Occipital lobe (tissue), 2 donors: ENCODE results near the gene EARS2. TPM values are rescaled to one million over a fixed set of nuclear protein-coding genes. Genes with fewer than 3 reads are reported as not detected.
"Not testable (repeated sequence)": the region's sequence is repeated elsewhere in the genome, so short reads cannot be mapped to it uniquely, and the experiment has no call there.

Source experiments
- DNase-seq: peaks from one replicate; lab custom pipeline; 2025; lab: John Stamatoyannopoulos, UW
- total RNA-seq: library from RNA; depleted of rRNA; stranded (reverse); fragments of >200 nt; gene quantifications from one replicate; pipeline ENCODE4 v1.2.3, GENCODE V29; 2014

EARS2 gene
- total RNA-seq, 1 donor from 2014 or later, result 29.3 TPM

DNA sequence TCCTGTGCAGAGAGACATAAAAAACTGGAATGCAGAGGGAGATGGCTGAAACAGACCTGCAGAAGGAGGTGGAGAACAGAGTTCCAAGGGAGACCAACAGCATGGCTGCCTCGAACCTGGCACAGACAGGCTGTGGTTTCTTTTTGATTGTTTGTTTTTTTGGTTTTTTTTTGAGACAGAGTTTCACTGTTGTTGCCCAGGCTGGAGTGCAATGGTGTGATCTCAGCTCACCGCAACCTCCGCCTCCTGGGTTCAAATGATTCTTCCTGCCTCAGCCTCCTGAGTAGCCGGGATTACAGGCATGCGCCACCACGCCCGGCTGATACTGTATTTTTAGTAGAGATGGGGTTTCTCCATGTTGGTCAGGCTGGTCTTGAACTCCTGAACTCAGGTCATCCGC, 73.7 kb downstream of the EARS2 start:
- DNase-seq, result not testable (repeated sequence)

- DNase-seq, result no peak
These were observed 74.4 kb downstream of the EARS2 start for GRCh38 chr16:23482778-23483177.

GRCh38 chr16:23480257-23480656, 76.9 kb downstream of the EARS2 start:
- DNase-seq, result no peak

- DNase-seq, result no peak
These were observed 78.0 kb downstream of the EARS2 start for GRCh38 chr16:23479138-23479537.

GRCh38 chr16:23478566-23478965, 78.6 kb downstream of the EARS2 start:
- DNase-seq, result no peak

- no peak for DNase-seq
These were observed 80.9 kb downstream of the EARS2 start for GRCh38 chr16:23476289-23476688.

Other genes starting within 250 kb of the EARS2 start
- gene COG7, start 104.2 kb downstream of the EARS2 start, total RNA-seq, result 16.7 TPM
- gene GGA2, start 46.9 kb downstream of the EARS2 start, total RNA-seq, result 27.8 TPM
- 62.2 TPM for gene UBFD1, start 377 bp upstream of the EARS2 start, total RNA-seq
- gene NDUFAB1, start 39.0 kb upstream of the EARS2 start, total RNA-seq, result 112 TPM
- gene PALB2, start 84.0 kb upstream of the EARS2 start, total RNA-seq, result 12.0 TPM
- 73.6 TPM for gene DCTN5, start 84.1 kb upstream of the EARS2 start, total RNA-seq
- 1.1 TPM for gene PLK1, start 121.5 kb upstream of the EARS2 start, total RNA-seq
- not detected for gene ERN2, start 155.9 kb upstream of the EARS2 start, total RNA-seq
- 0.62 TPM for gene CHP2, start 197.7 kb upstream of the EARS2 start, total RNA-seq